RCC 7860 (cell line): ENCODE measurements around the gene NUAK1.
A peak's percentile ranks its signal among the peaks of the same experiment; 100 is the strongest.

ENCODE experiments used
- DNase-seq: peaks from one replicate; pipeline ENCODE4 v3.0.0-alpha.2; 2015; ENCODE audit warnings: low spot score
- FAIRE-seq: peaks from 2 replicates; lab custom pipeline; 2012; peaks lifted over from hg19 to GRCh38; lab: Jason Lieb, UNC

Gene NUAK1

GRCh38 chr12:106066726-106067325 is 71.9 kb downstream of the NUAK1 start:
- no peak for DNase-seq

GRCh38 chr12:106066051-106066705 is 72.6 kb downstream of the NUAK1 start:
- FAIRE-seq (no peak), DNase-seq (peak; percentile 33)

More at GRCh38 chr12:106066726-106067325, 71.9 kb downstream of the NUAK1 start:
- FAIRE-seq: no peak

GRCh38 chr12:106065506-106065905 is 73.2 kb downstream of the NUAK1 start:
- no peak for FAIRE-seq
- DNase-seq: no peak

GRCh38 chr12:106064721-106065021 is 74.1 kb downstream of the NUAK1 start:
- DNase-seq: no peak
- FAIRE-seq: no peak

GRCh38 chr12:106063826-106064720 is 74.7 kb downstream of the NUAK1 start:
- no peak for FAIRE-seq
- DNase-seq: no peak

- FAIRE-seq: no peak
- DNase-seq: no peak
Observed at GRCh38 chr12:106062693-106063092, 76.1 kb downstream of the NUAK1 start.

- no peak for DNase-seq
- FAIRE-seq: no peak
Observed at GRCh38 chr12:106058256-106059182, 80.2 kb downstream of the NUAK1 start.

GRCh38 chr12:106054049-106054448 is 84.7 kb downstream of the NUAK1 start:
- DNase-seq (no peak), FAIRE-seq (no peak)

- no peak for DNase-seq
- FAIRE-seq: no peak
Observed at GRCh38 chr12:106051853-106052531, 86.8 kb downstream of the NUAK1 start.

- no peak for FAIRE-seq
- no peak for DNase-seq
Observed at GRCh38 chr12:106049546-106049945, 89.2 kb downstream of the NUAK1 start.

- DNase-seq: no peak
- FAIRE-seq: no peak
Observed at GRCh38 chr12:106049105-106049504, 89.6 kb downstream of the NUAK1 start.

GRCh38 chr12:106048676-106049075 is 90.1 kb downstream of the NUAK1 start:
- DNase-seq: no peak
- FAIRE-seq: no peak

- FAIRE-seq (no peak), DNase-seq (no peak)
Observed at GRCh38 chr12:106048016-106048415, 90.7 kb downstream of the NUAK1 start.

GRCh38 chr12:106046947-106047346 is 91.8 kb downstream of the NUAK1 start:
- FAIRE-seq (no peak), DNase-seq (no peak)

GRCh38 chr12:106046301-106046846 is 92.4 kb downstream of the NUAK1 start:
- FAIRE-seq: no peak
- no peak for DNase-seq

- no peak for FAIRE-seq
- peak; percentile 52 for DNase-seq
Observed at GRCh38 chr12:106045251-106045674, 93.5 kb downstream of the NUAK1 start.

GRCh38 chr12:106044773-106045172 is 94.0 kb downstream of the NUAK1 start:
- FAIRE-seq: peak; percentile 93
- peak; percentile 87 for DNase-seq

- FAIRE-seq (no peak), DNase-seq (no peak)
Observed at GRCh38 chr12:106042037-106042436, 96.7 kb downstream of the NUAK1 start.

GRCh38 chr12:106040521-106040920 is 98.2 kb downstream of the NUAK1 start:
- FAIRE-seq: no peak
- no peak for DNase-seq
